Breast epithelium (tissue), 3 donors: ENCODE measurements around the gene PANK1.

Experiments
- CTCF ChIP-seq, 3 donors: fragments of 450-650 bp; IDR thresholded peaks; one replicate each; pipeline ENCODE4 v1.5.1; 2016 to 2017; ENCODE audit warnings: antibody characterized with exemption in 3 of 3, mild to moderate bottlenecking in 3 of 3, moderate library complexity in 3 of 3
- POLR2A ChIP-seq: fragments of 450-650 bp; IDR thresholded peaks from one replicate; pipeline ENCODE4 v1.6.1; 2016; ENCODE audit warnings: antibody characterized with exemption, mild to moderate bottlenecking, moderate library complexity

GRCh38 chr10:89552213-89552612, 92.8 kb downstream of the PANK1 start:
- TF ChIP-seq CTCF (IDR thresholded peaks at IDR 0.05) (no peak), POLR2A (no peak)
